HEK293 (cell line): ENCODE measurements around the gene SLAMF1.

Experiments used
- IKZF3 ChIP-seq: fragments of 450-650 bp; IDR thresholded peaks from 2 replicates; pipeline ENCODE4 v1.5.0; 2018; ENCODE audit warnings: missing biosample characterization, mild to moderate bottlenecking, missing genetic modification characterization, moderate library complexity
- ZNF114 ChIP-seq: fragments of 450-650 bp; formaldehyde crosslinking; IDR thresholded peaks from 2 replicates; pipeline ENCODE4 v1.5.0; 2017; ENCODE audit warnings: missing biosample characterization, missing genetic modification characterization
- ZNF48 ChIP-seq: fragments of 450-650 bp; formaldehyde crosslinking; IDR thresholded peaks from 2 replicates; pipeline ENCODE4 v1.5.1; 2016; ENCODE audit warnings: missing biosample characterization, missing genetic modification characterization
- ZNF510 ChIP-seq: fragments of 450-650 bp; formaldehyde crosslinking; IDR thresholded peaks from 2 replicates; pipeline ENCODE4 v1.5.1; 2018; ENCODE audit warnings: mild to moderate bottlenecking, missing genetic modification characterization, missing biosample characterization; ENCODE audit not compliant: insufficient replicate concordance
- ZNF571 ChIP-seq: fragments of 450-650 bp; formaldehyde crosslinking; IDR thresholded peaks from 2 replicates; pipeline ENCODE4 v1.5.0; 2017; ENCODE audit warnings: missing biosample characterization, missing genetic modification characterization
- ZNF777 ChIP-seq: fragments of 450-650 bp; formaldehyde crosslinking; IDR thresholded peaks from 2 replicates; pipeline ENCODE4 v1.5.1; 2017; ENCODE audit warnings: missing biosample characterization, missing genetic modification characterization, borderline replicate concordance
- TF ChIP-seq, protein P1 (sequence below): fragments of 450-650 bp; formaldehyde crosslinking; IDR thresholded peaks from 2 replicates; pipeline ENCODE4 v1.5.1; 2016; ENCODE audit warnings: missing biosample characterization, missing genetic modification characterization
- TF ChIP-seq, protein P2 (sequence below): fragments of 450-650 bp; formaldehyde crosslinking; IDR thresholded peaks from 2 replicates; pipeline ENCODE4 v1.5.1; 2016; ENCODE audit warnings: missing biosample characterization, missing genetic modification characterization
- TF ChIP-seq, protein P3 (sequence below): fragments of 450-650 bp; formaldehyde crosslinking; IDR thresholded peaks from 2 replicates; pipeline ENCODE4 v1.5.1; 2017; ENCODE audit warnings: missing biosample characterization, mild to moderate bottlenecking, missing genetic modification characterization, moderate library complexity

DNA sequence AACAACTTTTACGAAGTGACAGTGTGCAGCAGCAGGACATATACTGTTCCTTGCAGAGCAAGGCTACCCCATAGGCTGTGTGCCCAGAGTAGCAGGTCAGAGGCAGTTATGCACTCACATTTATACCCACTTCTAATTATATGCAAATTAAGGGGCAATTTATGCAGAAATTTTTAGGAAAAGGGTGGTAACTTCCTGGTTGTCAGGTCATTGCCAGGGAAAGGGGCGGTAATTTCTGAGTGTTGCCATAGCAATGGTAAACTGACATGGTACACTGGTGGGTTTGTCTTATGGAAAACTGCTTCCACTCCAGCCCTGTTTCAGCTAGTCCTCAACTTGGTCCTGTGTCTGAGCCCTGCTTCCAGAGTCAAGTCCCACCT lies 12.0 kb upstream of the SLAMF1 start:
- TF ChIP-seq, protein P1, sequence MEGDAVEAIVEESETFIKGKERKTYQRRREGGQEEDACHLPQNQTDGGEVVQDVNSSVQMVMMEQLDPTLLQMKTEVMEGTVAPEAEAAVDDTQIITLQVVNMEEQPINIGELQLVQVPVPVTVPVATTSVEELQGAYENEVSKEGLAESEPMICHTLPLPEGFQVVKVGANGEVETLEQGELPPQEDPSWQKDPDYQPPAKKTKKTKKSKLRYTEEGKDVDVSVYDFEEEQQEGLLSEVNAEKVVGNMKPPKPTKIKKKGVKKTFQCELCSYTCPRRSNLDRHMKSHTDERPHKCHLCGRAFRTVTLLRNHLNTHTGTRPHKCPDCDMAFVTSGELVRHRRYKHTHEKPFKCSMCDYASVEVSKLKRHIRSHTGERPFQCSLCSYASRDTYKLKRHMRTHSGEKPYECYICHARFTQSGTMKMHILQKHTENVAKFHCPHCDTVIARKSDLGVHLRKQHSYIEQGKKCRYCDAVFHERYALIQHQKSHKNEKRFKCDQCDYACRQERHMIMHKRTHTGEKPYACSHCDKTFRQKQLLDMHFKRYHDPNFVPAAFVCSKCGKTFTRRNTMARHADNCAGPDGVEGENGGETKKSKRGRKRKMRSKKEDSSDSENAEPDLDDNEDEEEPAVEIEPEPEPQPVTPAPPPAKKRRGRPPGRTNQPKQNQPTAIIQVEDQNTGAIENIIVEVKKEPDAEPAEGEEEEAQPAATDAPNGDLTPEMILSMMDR (tag by site-specific recombination), result no peak
- TF ChIP-seq ZNF114 (tag by site-specific recombination) (no peak), IKZF3 (tag by site-specific recombination) (no peak), ZNF48 (tag by site-specific recombination) (no peak), ZNF777 (tag by site-specific recombination) (no peak), ZNF510 (tag by site-specific recombination) (no peak), ZNF571 (tag by site-specific recombination) (no peak)
- TF ChIP-seq, protein P2, sequence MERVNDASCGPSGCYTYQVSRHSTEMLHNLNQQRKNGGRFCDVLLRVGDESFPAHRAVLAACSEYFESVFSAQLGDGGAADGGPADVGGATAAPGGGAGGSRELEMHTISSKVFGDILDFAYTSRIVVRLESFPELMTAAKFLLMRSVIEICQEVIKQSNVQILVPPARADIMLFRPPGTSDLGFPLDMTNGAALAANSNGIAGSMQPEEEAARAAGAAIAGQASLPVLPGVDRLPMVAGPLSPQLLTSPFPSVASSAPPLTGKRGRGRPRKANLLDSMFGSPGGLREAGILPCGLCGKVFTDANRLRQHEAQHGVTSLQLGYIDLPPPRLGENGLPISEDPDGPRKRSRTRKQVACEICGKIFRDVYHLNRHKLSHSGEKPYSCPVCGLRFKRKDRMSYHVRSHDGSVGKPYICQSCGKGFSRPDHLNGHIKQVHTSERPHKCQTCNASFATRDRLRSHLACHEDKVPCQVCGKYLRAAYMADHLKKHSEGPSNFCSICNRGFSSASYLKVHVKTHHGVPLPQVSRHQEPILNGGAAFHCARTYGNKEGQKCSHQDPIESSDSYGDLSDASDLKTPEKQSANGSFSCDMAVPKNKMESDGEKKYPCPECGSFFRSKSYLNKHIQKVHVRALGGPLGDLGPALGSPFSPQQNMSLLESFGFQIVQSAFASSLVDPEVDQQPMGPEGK (tag by site-specific recombination), result no peak
- TF ChIP-seq, protein P3, sequence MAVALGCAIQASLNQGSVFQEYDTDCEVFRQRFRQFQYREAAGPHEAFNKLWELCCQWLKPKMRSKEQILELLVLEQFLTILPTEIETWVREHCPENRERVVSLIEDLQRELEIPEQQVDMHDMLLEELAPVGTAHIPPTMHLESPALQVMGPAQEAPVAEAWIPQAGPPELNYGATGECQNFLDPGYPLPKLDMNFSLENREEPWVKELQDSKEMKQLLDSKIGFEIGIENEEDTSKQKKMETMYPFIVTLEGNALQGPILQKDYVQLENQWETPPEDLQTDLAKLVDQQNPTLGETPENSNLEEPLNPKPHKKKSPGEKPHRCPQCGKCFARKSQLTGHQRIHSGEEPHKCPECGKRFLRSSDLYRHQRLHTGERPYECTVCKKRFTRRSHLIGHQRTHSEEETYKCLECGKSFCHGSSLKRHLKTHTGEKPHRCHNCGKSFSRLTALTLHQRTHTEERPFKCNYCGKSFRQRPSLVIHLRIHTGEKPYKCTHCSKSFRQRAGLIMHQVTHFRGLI (tag by site-specific recombination), result no peak
